Gastrocnemius medialis (tissue), 4 donors: ENCODE measurements around the gene PLS1. TPM values are rescaled to one million over a fixed set of nuclear protein-coding genes. Genes with fewer than 3 reads are reported as not detected.
A peak's percentile ranks its signal among the peaks of the same experiment; 100 is the strongest.

Experiments used
- ATAC-seq, 2 donors: fragments of 150-250 bp; one replicate each; pipeline ENCODE4 v1.9.1; 2016
- DNase-seq, 2 donors: peaks; one replicate each; pipeline ENCODE4 v3.0.0-alpha.2; 2019
- H3K27ac ChIP-seq, 4 donors: fragments of 200-600 bp; sonication (generic); 1 replicate in 1 of 4; 2 replicates in 3 of 4; pipeline ENCODE4 v1.5.1; 2016 to 2018; ENCODE audit warnings: mild to moderate bottlenecking in 2 of 4, moderate library complexity in 1 of 4
- H3K27me3 ChIP-seq, 3 donors: fragments of 200-600 bp; sonication (generic) in 2 of 3; 1 replicate in 1 of 3; 2 replicates in 2 of 3; pipeline versions ENCODE4 v1.5.1 to v1.6.0; 2016 to 2019; ENCODE audit warnings: mild to moderate bottlenecking in 1 of 3, moderate library complexity in 1 of 3
- H3K36me3 ChIP-seq, 2 donors: fragments of 200-600 bp; sonication (generic) in 1 of 2; one replicate each; pipeline ENCODE4 v1.5.1; 2017 to 2018
- H3K4me1 ChIP-seq, 2 donors: fragments of 200-600 bp; sonication (generic) in 1 of 2; one replicate each; pipeline ENCODE4 v1.5.1; 2016 to 2017; ENCODE audit warnings: mild to moderate bottlenecking in 2 of 2
- H3K4me3 ChIP-seq, 4 donors: fragments of 200-600 bp; sonication (generic) in 3 of 4; 1 replicate in 1 of 4; 2 replicates in 3 of 4; pipeline ENCODE4 v1.5.1; 2016 to 2019; ENCODE audit warnings: mild to moderate bottlenecking in 2 of 4
- H3K9me3 ChIP-seq, 3 donors: fragments of 200-600 bp; sonication (generic) in 2 of 3; 1 replicate in 1 of 3; 2 replicates in 2 of 3; pipeline ENCODE4 v1.5.1; 2016 to 2019
- POLR2A ChIP-seq, 2 donors: fragments of 450-650 bp; IDR thresholded peaks; one replicate each; pipeline ENCODE4 v1.6.1; 2017; ENCODE audit warnings: antibody characterized with exemption in 2 of 2, mild to moderate bottlenecking in 2 of 2, moderate library complexity in 2 of 2
- in situ Hi-C, 4 donors: fragments of 200-750 bp; cut with MboI; loops; one replicate each; pipeline versions ENCODE4 v1.15.0 to v1.8.0; 2017; ENCODE audit warnings: low sequenced_read_pairs in 4 of 4
- intact Hi-C: fragments of 100-400 bp; cut with DNase I; formaldehyde crosslinking; loops from one replicate; pipeline ENCODE4 v1.15.1; 2023; ENCODE audit warnings: low total_unique reads
- total RNA-seq, 4 donors: library from RNA; depleted of rRNA; stranded (reverse); fragments of >200 nt; gene quantifications; one replicate each; pipeline versions ENCODE4 v1.1.0 to v1.2.3, GENCODE V29; 2016
- TF ChIP-seq, protein P1 (sequence below), 5 experiments: fragments of 450-650 bp in 3 of 5; fragments of 200-600 bp in 2 of 5; sonication (generic) in 2 of 5; IDR thresholded peaks in 4 of 5; conservative IDR thresholded peaks in 1 of 5; 1 replicate in 4 of 5; 2 replicates in 1 of 5; pipeline ENCODE4 v1.5.1; 2016 to 2019; ENCODE audit warnings: antibody characterized with exemption in 5 of 5, mild to moderate bottlenecking in 3 of 5, moderate library complexity in 3 of 5

Gene PLS1
- total RNA-seq, 4 donors from 2014 or later: 0.65 to 5.4 (median 0.94) TPM

DNA sequence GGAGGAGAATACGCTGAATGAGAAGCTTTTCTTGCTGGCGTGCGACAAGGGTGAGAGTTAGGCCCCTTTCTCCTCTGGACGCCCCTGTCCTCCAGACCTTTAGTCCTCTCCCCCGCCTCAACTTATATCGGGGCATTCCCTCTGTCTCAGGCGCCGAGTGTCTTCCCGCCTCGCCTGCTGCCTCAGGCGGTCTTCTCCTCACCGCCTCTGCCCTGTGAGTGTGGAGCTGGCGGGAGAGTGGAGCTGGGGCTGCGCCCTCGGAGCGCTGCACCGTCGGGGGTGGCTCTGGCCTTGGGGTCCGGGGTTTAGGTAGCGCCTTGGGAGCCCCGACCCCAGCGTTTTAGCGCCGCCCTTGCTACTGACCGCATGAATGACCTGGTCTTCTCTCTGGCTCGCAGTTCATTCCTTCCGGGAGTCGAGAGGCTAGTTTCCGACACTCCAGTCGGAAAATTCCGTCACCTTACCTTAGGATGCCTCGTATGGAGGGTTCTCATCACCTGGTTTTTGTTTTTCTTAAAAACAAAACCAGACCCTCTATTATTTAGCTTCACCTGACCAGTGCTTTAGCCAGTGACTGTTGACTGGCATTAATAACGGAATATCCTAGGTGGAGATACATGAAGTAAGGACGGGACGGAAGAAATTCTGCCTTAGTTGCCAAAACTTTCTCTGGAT is 128.6 kb downstream of the PLS1 start:
- ATAC-seq (peak; percentile 45 to 52), DNase-seq (peak in 1 of 2 donors; percentile 2)
- intact Hi-C loops (loop anchor here (5.0 kb wide), 2 partner anchors 128 to 148 kb away; partner anchors contain the start of genes ATR and PLS1), in situ Hi-C loops (no loop called here)
- Histone ChIP-seq H3K36me3 (no peaks in the 10 kb centered on the region), H3K27me3 (peaks cover 0 to 24% (median 7%) of the 10 kb centered on the region in 3 donors), H3K27ac (peak overlapping the region; percentile 57 to 82 (median 76)), H3K4me3 (peak overlapping the region; percentile 66 to 71 (median 68)), H3K4me1 (peaks cover 2 to 6% of the 10 kb centered on the region in 2 donors), H3K9me3 (peaks cover 0 to 3% (median 0%) of the 10 kb centered on the region in 3 donors)
- TF ChIP-seq, protein P1, sequence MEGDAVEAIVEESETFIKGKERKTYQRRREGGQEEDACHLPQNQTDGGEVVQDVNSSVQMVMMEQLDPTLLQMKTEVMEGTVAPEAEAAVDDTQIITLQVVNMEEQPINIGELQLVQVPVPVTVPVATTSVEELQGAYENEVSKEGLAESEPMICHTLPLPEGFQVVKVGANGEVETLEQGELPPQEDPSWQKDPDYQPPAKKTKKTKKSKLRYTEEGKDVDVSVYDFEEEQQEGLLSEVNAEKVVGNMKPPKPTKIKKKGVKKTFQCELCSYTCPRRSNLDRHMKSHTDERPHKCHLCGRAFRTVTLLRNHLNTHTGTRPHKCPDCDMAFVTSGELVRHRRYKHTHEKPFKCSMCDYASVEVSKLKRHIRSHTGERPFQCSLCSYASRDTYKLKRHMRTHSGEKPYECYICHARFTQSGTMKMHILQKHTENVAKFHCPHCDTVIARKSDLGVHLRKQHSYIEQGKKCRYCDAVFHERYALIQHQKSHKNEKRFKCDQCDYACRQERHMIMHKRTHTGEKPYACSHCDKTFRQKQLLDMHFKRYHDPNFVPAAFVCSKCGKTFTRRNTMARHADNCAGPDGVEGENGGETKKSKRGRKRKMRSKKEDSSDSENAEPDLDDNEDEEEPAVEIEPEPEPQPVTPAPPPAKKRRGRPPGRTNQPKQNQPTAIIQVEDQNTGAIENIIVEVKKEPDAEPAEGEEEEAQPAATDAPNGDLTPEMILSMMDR (IDR thresholded peaks at IDR 0.05 in 4 of 5, conservative IDR thresholded peaks at IDR 0.05 in 1 of 5): no peak
- TF ChIP-seq POLR2A (IDR thresholded peaks at IDR 0.05): no peak

DNA sequence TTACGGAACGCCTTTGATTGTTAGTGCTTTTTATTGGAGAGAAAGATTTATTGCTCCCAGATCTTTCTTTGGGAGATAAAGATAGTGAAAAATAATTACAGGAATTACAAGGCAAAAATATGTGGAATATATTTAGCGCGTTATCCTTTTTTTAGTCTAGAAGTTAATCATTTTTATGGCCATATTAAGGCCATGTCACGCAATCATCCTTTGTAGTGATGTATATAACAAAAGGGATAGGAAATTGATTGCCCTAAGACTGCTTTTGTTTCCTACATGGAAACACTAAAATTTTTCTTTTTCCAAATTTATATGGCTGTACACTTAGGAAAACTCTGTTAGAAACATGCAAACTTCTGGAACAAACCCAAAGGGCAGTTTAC is 129.2 kb downstream of the PLS1 start:
- no peak for DNase-seq
- no peak for TF ChIP-seq POLR2A (IDR thresholded peaks at IDR 0.05)
- TF ChIP-seq, protein P1 (IDR thresholded peaks at IDR 0.05 in 4 of 5, conservative IDR thresholded peaks at IDR 0.05 in 1 of 5): no peak
- peaks cover 2 to 6% of the 10 kb centered on the region in 2 donors for H3K4me1 ChIP-seq
- no peak overlapping the region for H3K27ac ChIP-seq
- H3K4me3 ChIP-seq: peak overlapping the region; percentile 66 to 71 (median 68)
- in situ Hi-C loops: no loop called here
- no peak for ATAC-seq
- intact Hi-C loops: no loop called here
- H3K27me3 ChIP-seq: peaks cover 0 to 24% (median 7%) of the 10 kb centered on the region in 3 donors
- peaks cover 0 to 3% (median 0%) of the 10 kb centered on the region in 3 donors for H3K9me3 ChIP-seq
- H3K36me3 ChIP-seq: no peaks in the 10 kb centered on the region

DNA sequence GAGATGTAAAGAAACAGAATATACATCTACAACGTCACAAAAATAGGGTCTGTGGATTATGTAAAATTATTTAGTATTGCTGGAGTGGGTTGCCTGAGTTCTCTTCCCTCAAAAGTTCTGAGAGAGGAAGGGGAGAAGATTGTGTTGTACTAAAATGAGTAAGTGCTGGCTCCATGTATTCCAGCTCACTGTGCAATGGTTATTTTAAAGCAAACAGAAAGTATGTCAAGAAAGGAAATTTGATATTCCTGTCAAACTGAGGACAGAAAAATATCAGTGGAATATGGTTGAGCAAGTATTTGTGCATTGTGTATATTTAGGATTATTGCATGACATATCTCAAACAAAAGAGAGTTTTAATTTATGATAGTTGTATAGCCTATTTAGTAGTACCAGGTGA is 129.8 kb downstream of the PLS1 start:
- Histone ChIP-seq H3K4me1 (peaks cover 2 to 6% of the 10 kb centered on the region in 2 donors), H3K27ac (no peak overlapping the region), H3K4me3 (no peak overlapping the region), H3K36me3 (no peaks in the 10 kb centered on the region), H3K9me3 (peaks cover 0 to 3% (median 0%) of the 10 kb centered on the region in 3 donors), H3K27me3 (peaks cover 0 to 24% (median 7%) of the 10 kb centered on the region in 3 donors)
- ATAC-seq (no peak), DNase-seq (no peak)
- intact Hi-C loops: no loop called here
- in situ Hi-C loops: no loop called here
- TF ChIP-seq POLR2A (IDR thresholded peaks at IDR 0.05): no peak
- TF ChIP-seq, protein P1 (IDR thresholded peaks at IDR 0.05 in 4 of 5, conservative IDR thresholded peaks at IDR 0.05 in 1 of 5): no peak

DNA sequence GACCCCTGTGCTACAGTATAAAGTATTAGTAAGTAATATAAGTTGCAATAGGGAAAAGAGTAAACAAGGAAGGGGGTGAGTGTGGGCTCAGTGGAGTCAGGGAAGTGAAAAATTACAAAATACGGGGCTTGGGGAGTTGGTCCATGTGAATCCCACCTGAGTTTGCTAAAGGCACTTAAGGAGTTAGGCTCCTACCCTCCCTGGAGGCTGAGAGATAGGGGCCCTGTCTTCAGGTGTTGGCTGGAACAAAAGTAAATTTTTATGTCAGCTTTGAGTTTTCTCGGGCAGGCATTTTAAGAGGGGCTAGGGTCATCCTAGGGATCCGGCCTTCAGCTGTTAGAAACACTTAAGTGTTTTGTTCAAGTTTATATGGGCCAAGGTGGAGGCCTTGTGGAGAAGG is 135.9 kb downstream of the PLS1 start:
- Histone ChIP-seq H3K27me3 (no peaks in the 10 kb centered on the region), H3K4me3 (no peak overlapping the region), H3K9me3 (no peaks in the 10 kb centered on the region), H3K4me1 (no peaks in the 10 kb centered on the region), H3K36me3 (no peaks in the 10 kb centered on the region), H3K27ac (no peak overlapping the region)
- TF ChIP-seq POLR2A (IDR thresholded peaks at IDR 0.05): no peak
- TF ChIP-seq, protein P1 (IDR thresholded peaks at IDR 0.05 in 4 of 5, conservative IDR thresholded peaks at IDR 0.05 in 1 of 5): no peak
- DNase-seq (no peak), ATAC-seq (no peak)
- in situ Hi-C loops: no loop called here
- intact Hi-C loops: no loop called here
